Measurements from ENCODE around the gene LSM4.
A peak's percentile ranks its signal among the peaks of the same experiment; 100 is the strongest.

The LSM4 gene

GRCh38 chr19:18310118-18310909, 12.6 kb downstream of the LSM4 start:
- DNase-seq = no peak

GRCh38 chr19:18309525-18310064, 13.3 kb downstream of the LSM4 start:
- no peak for DNase-seq

GRCh38 chr19:18308948-18309325, 13.9 kb downstream of the LSM4 start:
- no peak for DNase-seq

GRCh38 chr19:18308051-18308947, 14.6 kb downstream of the LSM4 start:
- no peak for DNase-seq

GRCh38 chr19:18307271-18307681, 15.6 kb downstream of the LSM4 start:
- peak; percentile 35 for DNase-seq

GRCh38 chr19:18306888-18307260, 16.0 kb downstream of the LSM4 start:
- DNase-seq = no peak

- no peak for DNase-seq
Observed at GRCh38 chr19:18306209-18306887, 16.5 kb downstream of the LSM4 start.

- peak; percentile 90 for DNase-seq
Observed at GRCh38 chr19:18304458-18305310, 18.2 kb downstream of the LSM4 start.

GRCh38 chr19:18304208-18304457, 18.7 kb downstream of the LSM4 start:
- DNase-seq = no peak

- DNase-seq = no peak
Observed at GRCh38 chr19:18301718-18302111, 21.2 kb downstream of the LSM4 start.

GRCh38 chr19:18300930-18301717, 21.8 kb downstream of the LSM4 start:
- no peak for DNase-seq

GRCh38 chr19:18299654-18300053, 23.2 kb downstream of the LSM4 start:
- no peak for DNase-seq

GRCh38 chr19:18298601-18299000, 24.3 kb downstream of the LSM4 start:
- peak; percentile 57 for DNase-seq

- no peak for DNase-seq
Observed at GRCh38 chr19:18297308-18297707, 25.6 kb downstream of the LSM4 start.

- DNase-seq = no peak
Observed at GRCh38 chr19:18295034-18295451, 27.8 kb downstream of the LSM4 start.

GRCh38 chr19:18294467-18294864, 28.4 kb downstream of the LSM4 start:
- DNase-seq = peak; percentile 94

- no peak for DNase-seq
Observed at GRCh38 chr19:18293642-18294466, 29.0 kb downstream of the LSM4 start.

GRCh38 chr19:18292810-18293641, 29.9 kb downstream of the LSM4 start:
- peak; percentile 88 for DNase-seq

GRCh38 chr19:18292462-18292809, 30.4 kb downstream of the LSM4 start:
- DNase-seq = no peak

Measured in activated CD4-positive, alpha-beta T cell treated with anti-CD3 and anti-CD28 coated beads, Interleukin-2, Interleukin-6, amounts not matched to agents 100 ng/mL and 50 ng/mL, durations not matched to agents 16 hours and 8 hours (primary cell).